ENCODE results near the gene MLIP. TPM values are rescaled to one million over a fixed set of nuclear protein-coding genes. Genes with fewer than 3 reads are reported as not detected.

The MLIP gene
- total and polyA plus RNA-seq, 2 of the 8 experiments (the other 6 are each of a cell fraction or from before 2014, with no cell fraction given): not detected

- no peak overlapping the region for H3K4me3 ChIP-seq (ENCODE audit: extremely low read depth in 1 of 4, insufficient read depth in 2 of 4, low read depth in 3 of 4, low read length in 4 of 4)
- no peak overlapping the region for H2BK15ac ChIP-seq (ENCODE audit: low read length)
- ChIA-PET POLR2A (ENCODE audit: partially characterized antibody) (no interaction called here), CTCF (ENCODE audit: partially characterized antibody) (interaction anchor here (0.7 to 3.6 kb wide), 10 partner anchors 10 to 258 kb away, joined by 3 to 36 read pairs (median 6); no protein-coding TSS in a partner anchor)
- no peaks in the 10 kb centered on the region for H4K20me1 ChIP-seq (replicated peaks in 1 of 2; ENCODE audit: control insufficient read depth in 1 of 2, insufficient read depth in 2 of 2, low read length in 2 of 2)
- H2BK12ac ChIP-seq (ENCODE audit: low read depth, low read length): no peak overlapping the region
- no peaks in the 10 kb centered on the region for H3K79me1 ChIP-seq (ENCODE audit: low read depth, low read length)
- DNase-seq (ENCODE audit: low read depth in 1 of 2, low spot score in 2 of 2) (no peak), FAIRE-seq (no peak)
- no peaks in the 10 kb centered on the region for H3K79me2 ChIP-seq (ENCODE audit: control insufficient read depth in 1 of 2, insufficient read depth in 2 of 2, low read length in 2 of 2)
- H4K8ac ChIP-seq (ENCODE audit: extremely low read depth, insufficient read depth, low read length): no peak overlapping the region
- no peaks in the 10 kb centered on the region for H3K36me3 ChIP-seq (ENCODE audit: control insufficient read depth in 2 of 4, insufficient read depth in 4 of 4, low read length in 3 of 4)
- H2AK5ac ChIP-seq (ENCODE audit: low read depth, low read length): no peak overlapping the region
- WGBS, 2 experiments (ENCODE audit: extremely low coverage in 1 of 2, insufficient coverage in 1 of 2, insufficient read length in 1 of 2, insufficient replicate concordance in 2 of 2, low coverage in 1 of 2, low lambda C conversion rate in 2 of 2, missing lambda C conversion rate in 1 of 2): 96% methylated on average over 4 of the region's 4 CpGs; no CpG with 5 or more reads in 1 of the 2 experiments
- H2BK120ac ChIP-seq (replicated peaks; ENCODE audit: low read depth, low read length): no peak overlapping the region
- no peaks in the 10 kb centered on the region for H3K23me2 ChIP-seq (ENCODE audit: low read depth, low read length)
- H3K18ac ChIP-seq (ENCODE audit: extremely low read depth, low read length): no peak overlapping the region
- H3K27me3 ChIP-seq (replicated peaks in 1 of 4; ENCODE audit: control insufficient read depth in 3 of 4, extremely low read depth in 1 of 4, insufficient read depth in 3 of 4, low read length in 3 of 4): no peaks in the 10 kb centered on the region
- H2AFZ ChIP-seq (ENCODE audit: low read length): no peak overlapping the region
- no peaks in the 10 kb centered on the region for H3K4me1 ChIP-seq (replicated peaks in 1 of 4; ENCODE audit: control insufficient read depth in 3 of 4, insufficient read depth in 4 of 4, low read length in 3 of 4)
- no peak overlapping the region for H3K9ac ChIP-seq (replicated peaks in 1 of 4; ENCODE audit: extremely low read depth in 1 of 4, low read depth in 3 of 4, low read length in 3 of 4)
- no peak overlapping the region for H3K23ac ChIP-seq (ENCODE audit: insufficient read length)
- H3K27ac ChIP-seq (ENCODE audit: low read depth, low read length): no peak overlapping the region
- H2BK20ac ChIP-seq (ENCODE audit: low read length): no peak overlapping the region
- H3K14ac ChIP-seq (ENCODE audit: insufficient read length): no peak overlapping the region
- H3K4me2 ChIP-seq (ENCODE audit: insufficient read depth in 1 of 2, low read depth in 2 of 2, low read length in 2 of 2): no peak overlapping the region
- no peak overlapping the region for H2BK5ac ChIP-seq (ENCODE audit: low read depth, low read length)
- H3K56ac ChIP-seq (replicated peaks; ENCODE audit: insufficient read length, low read depth, low read length): no peak overlapping the region
- H4K5ac ChIP-seq (ENCODE audit: insufficient read length, low read depth, low read length): no peak overlapping the region
- no peak overlapping the region for H3K4ac ChIP-seq (replicated peaks; ENCODE audit: insufficient read length, low read depth, low read length)
- no peak overlapping the region for H4K91ac ChIP-seq (replicated peaks; ENCODE audit: insufficient read length, low read length)
- no peaks in the 10 kb centered on the region for H3K9me3 ChIP-seq (ENCODE audit: insufficient read depth in 2 of 2, low read depth in 1 of 2, low read length in 1 of 2)
- TF ChIP-seq SIRT6 (IDR thresholded peaks at IDR 0.05; ENCODE audit: low read length): no peak
- TF ChIP-seq SP1 (IDR thresholded peaks at IDR 0.05; ENCODE audit: low read depth, low read length): no peak
- no peak for TF ChIP-seq POLR2AphosphoS5 (IDR thresholded peaks at IDR 0.05; ENCODE audit: low read depth, low read length)
- TF ChIP-seq, protein P1, sequence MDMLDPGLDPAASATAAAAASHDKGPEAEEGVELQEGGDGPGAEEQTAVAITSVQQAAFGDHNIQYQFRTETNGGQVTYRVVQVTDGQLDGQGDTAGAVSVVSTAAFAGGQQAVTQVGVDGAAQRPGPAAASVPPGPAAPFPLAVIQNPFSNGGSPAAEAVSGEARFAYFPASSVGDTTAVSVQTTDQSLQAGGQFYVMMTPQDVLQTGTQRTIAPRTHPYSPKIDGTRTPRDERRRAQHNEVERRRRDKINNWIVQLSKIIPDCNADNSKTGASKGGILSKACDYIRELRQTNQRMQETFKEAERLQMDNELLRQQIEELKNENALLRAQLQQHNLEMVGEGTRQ (IDR thresholded peaks at IDR 0.05; ENCODE audit: low read length): no peak
- TF ChIP-seq POLR2A (IDR thresholded peaks at IDR 0.05; ENCODE audit: control extremely low read depth in 1 of 2, low read depth in 2 of 2, low read length in 2 of 2): no peak
- TF ChIP-seq EGR1 (IDR thresholded peaks at IDR 0.05; ENCODE audit: borderline replicate concordance, low read depth, low read length): no peak
- TF ChIP-seq SAP30 (IDR thresholded peaks at IDR 0.05; ENCODE audit: insufficient read depth, insufficient replicate concordance, low read length): no peak
- TF ChIP-seq ATF2 (IDR thresholded peaks at IDR 0.05; ENCODE audit: low read length): no peak
- TF ChIP-seq, protein P2, sequence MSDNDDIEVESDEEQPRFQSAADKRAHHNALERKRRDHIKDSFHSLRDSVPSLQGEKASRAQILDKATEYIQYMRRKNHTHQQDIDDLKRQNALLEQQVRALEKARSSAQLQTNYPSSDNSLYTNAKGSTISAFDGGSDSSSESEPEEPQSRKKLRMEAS (IDR thresholded peaks at IDR 0.05): no peak
- TF ChIP-seq EZH2 (IDR thresholded peaks at IDR 0.05; ENCODE audit: low read depth, low read length, severe bottlenecking): no peak
- no peak for TF ChIP-seq SRF (IDR thresholded peaks at IDR 0.05; ENCODE audit: low read depth, low read length)
- no peak for TF ChIP-seq CTBP2 (IDR thresholded peaks at IDR 0.05; ENCODE audit: borderline replicate concordance, insufficient read depth, insufficient read length, low read length)
These were observed 132.5 kb downstream of the MLIP start for GRCh38 chr6:54243699-54244098.
